Tibial nerve (tissue), 4 donors: ENCODE measurements around the gene SLC35F6.
A peak's percentile ranks its signal among the peaks of the same experiment; 100 is the strongest.

Experiments
- CTCF ChIP-seq, 5 experiments: fragments of 200-600 bp in 3 of 5; fragments of 450-650 bp in 2 of 5; sonication (generic) in 3 of 5; IDR thresholded peaks; one replicate each; pipeline ENCODE4 v1.5.1; 2016 to 2019; ENCODE audit warnings: antibody characterized with exemption in 5 of 5, mild to moderate bottlenecking in 3 of 5, moderate library complexity in 2 of 5
- EP300 ChIP-seq, 2 donors: sonication (generic); formaldehyde crosslinking; IDR thresholded peaks; one replicate each; pipeline ENCODE4 v1.6.1; 2017; ENCODE audit warnings: antibody characterized with exemption in 2 of 2, mild to moderate bottlenecking in 1 of 2
- POLR2A ChIP-seq, 2 donors: fragments of 450-650 bp; IDR thresholded peaks; one replicate each; pipeline ENCODE4 v1.6.1; 2017; ENCODE audit warnings: antibody characterized with exemption in 2 of 2, mild to moderate bottlenecking in 2 of 2, moderate library complexity in 2 of 2

GRCh38 chr2:26745609-26746327, 18.3 kb upstream of the SLC35F6 start:
- TF ChIP-seq POLR2A (IDR thresholded peaks at IDR 0.05) (no peak), EP300 (IDR thresholded peaks at IDR 0.05) (no peak), CTCF (IDR thresholded peaks at IDR 0.05) (peak; percentile 79 to 89 (median 85))
